Mucosa of rectum (tissue), 2 donors: ENCODE data around the gene C22orf23.

Experiments
- H3K27ac ChIP-seq, 2 donors: one replicate each; pipeline ENCODE4 v1.7.0; 2013; ENCODE audit warnings: inconsistent platforms in 2 of 2, low read depth in 2 of 2, low read length in 2 of 2
- H3K27me3 ChIP-seq, 2 donors: one replicate each; pipeline ENCODE4 v1.7.0; 2013; ENCODE audit warnings: low read length in 2 of 2; ENCODE audit not compliant: control insufficient read depth in 2 of 2, insufficient read depth in 2 of 2
- H3K36me3 ChIP-seq, 2 donors: one replicate each; pipeline ENCODE4 v1.7.0; 2013; ENCODE audit warnings: low read length in 2 of 2; ENCODE audit not compliant: control insufficient read depth in 2 of 2, insufficient read depth in 2 of 2
- H3K4me1 ChIP-seq, 2 donors: one replicate each; pipeline ENCODE4 v1.7.0; 2013; ENCODE audit warnings: low read length in 2 of 2, mild to moderate bottlenecking in 1 of 2; ENCODE audit not compliant: control insufficient read depth in 2 of 2, insufficient read depth in 2 of 2
- H3K4me3 ChIP-seq, 2 donors: one replicate each; pipeline ENCODE4 v1.7.0; 2013; ENCODE audit warnings: low read length in 2 of 2
- H3K9ac ChIP-seq, 2 donors: one replicate each; pipeline ENCODE4 v1.7.0; 2013; ENCODE audit warnings: low read length in 2 of 2, low read depth in 1 of 2, mild to moderate bottlenecking in 1 of 2
- H3K9me3 ChIP-seq, 2 donors: one replicate each; pipeline ENCODE4 v1.7.0; 2013; ENCODE audit warnings: low read length in 2 of 2; ENCODE audit not compliant: control insufficient read depth in 2 of 2
- donor health status: healthy.
- donor health status: Normal muscosa, but diverticular disease.

C22orf23 gene

DNA sequence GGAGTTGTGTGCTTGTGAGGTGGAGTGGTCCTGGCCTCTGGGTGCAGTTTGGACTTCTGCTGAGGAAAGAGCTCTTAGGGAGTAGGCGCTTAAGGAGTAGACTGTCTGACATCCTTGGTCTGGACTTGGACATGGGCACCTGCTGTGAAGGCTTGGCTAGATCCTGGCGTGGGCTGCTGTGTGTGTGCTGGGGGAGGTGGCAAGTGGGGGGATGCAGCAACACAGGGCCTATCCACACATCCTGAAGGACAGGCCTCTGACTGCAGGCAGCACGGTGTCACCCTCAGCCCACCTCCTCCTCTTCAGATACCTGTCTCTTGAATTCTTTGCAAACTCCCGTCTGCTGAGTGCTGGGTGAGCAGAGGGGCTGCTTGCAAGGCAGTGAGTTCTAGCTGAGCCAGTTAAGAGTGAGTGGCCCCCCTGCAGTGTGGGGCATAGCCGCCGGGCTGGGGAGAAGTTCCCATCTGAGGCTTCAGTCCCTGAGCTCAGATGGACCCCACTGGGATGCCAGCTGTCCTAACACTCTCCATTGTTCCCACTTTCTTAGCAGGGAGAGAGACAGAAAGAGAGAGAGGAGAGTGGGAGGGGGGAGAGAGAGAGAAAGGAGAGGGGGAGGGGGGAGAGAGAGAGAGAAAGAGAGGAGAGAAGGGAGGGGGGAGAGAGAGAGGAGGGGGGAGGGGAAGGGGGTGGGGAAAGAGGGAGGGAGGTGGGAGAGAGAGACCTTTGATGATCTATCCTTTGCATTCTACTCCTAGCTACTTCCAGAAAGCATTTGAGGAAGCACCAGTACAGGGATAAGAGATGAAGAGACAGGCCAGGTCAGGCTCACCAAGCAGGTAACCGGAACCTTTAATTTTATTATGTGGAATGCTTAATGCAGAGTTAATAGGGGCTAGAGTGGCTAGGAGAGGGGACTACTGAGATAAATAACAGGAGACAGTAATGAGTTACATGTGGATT, 18.4 kb upstream of the C22orf23 start:
- Histone ChIP-seq H3K4me3 (no peak overlapping the region), H3K9me3 (no peaks in the 10 kb centered on the region), H3K27ac (no peak overlapping the region), H3K4me1 (no peaks in the 10 kb centered on the region), H3K9ac (no peak overlapping the region), H3K27me3 (no peaks in the 10 kb centered on the region), H3K36me3 (peaks cover 17 to 22% of the 10 kb centered on the region in 2 donors)

DNA sequence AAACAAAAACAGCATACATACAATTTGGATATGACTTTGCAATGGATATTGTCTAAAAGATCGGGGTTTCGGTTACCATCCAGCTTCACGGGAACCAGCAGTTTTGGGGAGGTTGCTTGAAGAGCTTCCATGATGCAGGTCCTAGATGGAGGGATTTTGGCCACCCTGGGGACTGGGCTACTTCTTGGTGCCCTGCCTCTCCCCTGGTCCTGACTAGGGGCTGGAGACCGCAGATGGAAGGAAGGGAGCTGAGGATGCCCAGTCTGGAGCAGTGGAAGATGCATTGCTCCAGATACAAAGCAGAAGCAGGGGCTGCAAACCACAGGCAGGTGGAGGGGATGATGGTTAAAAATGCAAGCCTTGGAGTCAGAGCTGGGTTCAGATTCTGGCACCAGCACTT, 17.5 kb upstream of the C22orf23 start:
- Histone ChIP-seq H3K9me3 (no peaks in the 10 kb centered on the region), H3K4me1 (no peaks in the 10 kb centered on the region), H3K27me3 (no peaks in the 10 kb centered on the region), H3K9ac (no peak overlapping the region), H3K36me3 (peaks cover 18 to 29% of the 10 kb centered on the region in 2 donors), H3K27ac (no peak overlapping the region), H3K4me3 (no peak overlapping the region)

DNA sequence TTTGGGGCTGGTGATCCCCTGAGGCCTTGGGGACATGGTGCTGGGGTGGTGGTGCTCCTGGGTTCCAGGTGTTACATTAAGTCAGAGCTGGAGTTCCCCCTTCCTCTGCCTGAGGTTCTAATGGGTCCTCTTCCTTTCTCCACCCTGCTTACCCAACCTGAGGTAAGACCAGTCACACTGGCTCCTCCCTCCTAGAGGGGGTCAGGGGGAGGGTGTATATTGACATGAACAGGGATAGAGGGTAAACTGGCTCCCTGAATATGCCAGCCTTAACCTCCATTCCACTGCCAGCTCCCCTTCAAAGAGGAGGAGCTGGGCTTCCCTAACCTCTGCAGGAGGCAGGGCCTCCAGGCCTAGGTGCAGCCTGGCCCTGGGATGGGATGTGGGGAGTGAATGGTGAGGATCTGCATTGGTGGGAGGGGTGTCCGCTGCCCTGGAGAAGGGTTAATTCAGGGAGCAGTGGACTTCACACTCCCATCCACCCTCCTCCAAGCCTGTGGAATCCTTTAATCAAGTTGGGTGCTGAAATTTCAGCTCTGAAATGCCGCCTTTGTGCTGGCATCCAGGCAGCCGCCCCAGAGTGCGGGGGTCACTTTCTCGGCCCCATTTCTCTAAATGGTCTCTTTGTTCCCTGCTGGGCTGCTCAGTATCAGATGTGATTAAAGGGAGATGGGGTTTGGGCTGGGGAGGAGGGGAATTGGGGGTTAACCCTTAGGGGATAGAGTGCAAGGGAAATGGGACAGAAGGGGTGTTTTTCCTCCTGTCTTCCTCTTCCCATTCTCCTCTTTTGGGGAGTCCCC, 15.3 kb upstream of the C22orf23 start:
- H3K4me3 ChIP-seq: no peak overlapping the region
- H3K9me3 ChIP-seq: no peaks in the 10 kb centered on the region
- H3K27me3 ChIP-seq: no peaks in the 10 kb centered on the region
- H3K27ac ChIP-seq: no peak overlapping the region
- H3K4me1 ChIP-seq: no peaks in the 10 kb centered on the region
- no peak overlapping the region for H3K9ac ChIP-seq
- H3K36me3 ChIP-seq: peaks cover 18 to 30% of the 10 kb centered on the region in 2 donors

DNA sequence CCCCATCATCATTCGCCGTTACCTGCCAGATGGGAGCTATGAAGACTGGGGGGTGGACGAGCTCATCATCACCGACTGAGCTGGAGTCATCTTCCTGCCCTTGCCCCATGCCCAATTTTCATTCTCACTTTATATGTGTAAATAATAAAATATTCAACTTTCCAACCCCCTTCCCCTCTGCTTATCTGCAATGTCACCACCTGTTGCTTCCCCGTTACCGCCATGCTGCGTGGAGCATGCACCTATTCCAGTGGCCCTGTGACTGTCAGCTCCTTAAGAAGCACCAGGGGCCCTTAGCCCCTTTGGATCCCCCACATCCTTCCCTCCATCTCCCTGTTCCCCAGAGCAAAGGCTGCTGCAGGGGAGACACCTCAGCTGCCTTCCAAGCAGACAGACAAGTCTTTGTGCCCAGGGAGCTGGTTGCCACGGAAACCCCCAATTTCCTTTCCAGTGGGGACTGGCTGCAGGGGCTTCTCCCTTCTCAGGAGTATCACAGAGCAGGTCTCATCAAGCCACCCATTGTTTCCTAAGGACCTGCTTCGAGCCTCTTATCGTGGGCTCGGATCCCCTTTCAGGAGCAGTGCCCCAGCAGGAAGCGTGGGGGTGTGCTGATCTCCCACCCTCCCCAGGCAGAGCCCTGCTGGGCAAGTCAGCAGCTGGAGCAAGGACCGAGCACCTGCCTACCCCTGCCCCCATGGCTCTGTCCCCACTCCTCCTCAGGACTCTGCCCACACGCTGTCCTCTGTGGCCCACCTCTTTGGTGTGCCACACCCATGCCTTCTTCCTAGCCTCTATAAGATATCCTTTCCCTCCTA, 14.4 kb upstream of the C22orf23 start:
- no peak overlapping the region for H3K4me3 ChIP-seq
- peaks cover 21 to 30% of the 10 kb centered on the region in 2 donors for H3K36me3 ChIP-seq
- H3K27me3 ChIP-seq: no peaks in the 10 kb centered on the region
- H3K27ac ChIP-seq: no peak overlapping the region
- H3K9ac ChIP-seq: no peak overlapping the region
- H3K9me3 ChIP-seq: no peaks in the 10 kb centered on the region
- H3K4me1 ChIP-seq: no peaks in the 10 kb centered on the region

DNA sequence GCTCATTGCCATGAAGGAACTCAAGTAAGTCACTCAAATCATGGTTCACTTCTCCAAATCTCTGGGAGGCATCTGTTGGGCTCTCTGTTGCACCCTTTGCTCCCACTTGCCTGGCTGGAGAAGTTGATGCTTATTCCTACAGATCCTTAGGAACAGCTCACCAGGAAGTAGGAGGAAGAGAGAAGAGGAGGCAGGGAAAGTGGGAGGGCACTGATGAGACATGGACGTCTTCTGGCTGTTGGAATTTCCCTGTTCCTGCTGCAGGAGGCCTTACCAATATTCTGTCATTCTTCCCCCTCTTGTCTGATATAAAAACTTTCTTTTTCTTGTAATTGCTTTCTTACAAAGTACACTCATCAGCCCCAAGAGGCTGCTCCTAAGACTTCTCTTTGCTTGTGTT, 13.7 kb upstream of the C22orf23 start:
- no peaks in the 10 kb centered on the region for H3K4me1 ChIP-seq
- no peak overlapping the region for H3K9ac ChIP-seq
- H3K27ac ChIP-seq: no peak overlapping the region
- H3K4me3 ChIP-seq: no peak overlapping the region
- no peaks in the 10 kb centered on the region for H3K27me3 ChIP-seq
- no peaks in the 10 kb centered on the region for H3K9me3 ChIP-seq
- peaks cover 21 to 33% of the 10 kb centered on the region in 2 donors for H3K36me3 ChIP-seq

- H3K4me1 ChIP-seq: no peaks in the 10 kb centered on the region
- peaks cover 29 to 40% of the 10 kb centered on the region in 2 donors for H3K36me3 ChIP-seq
- no peak overlapping the region for H3K27ac ChIP-seq
- H3K4me3 ChIP-seq: no peak overlapping the region
- H3K9ac ChIP-seq: no peak overlapping the region
- no peaks in the 10 kb centered on the region for H3K9me3 ChIP-seq
- no peaks in the 10 kb centered on the region for H3K27me3 ChIP-seq
Observed at GRCh38 chr22:37965940-37966664, 12.7 kb upstream of the C22orf23 start.

GRCh38 chr22:37961062-37961461, 7.7 kb upstream of the C22orf23 start:
- H3K9ac ChIP-seq: no peak overlapping the region
- H3K9me3 ChIP-seq: no peaks in the 10 kb centered on the region
- peaks cover 36 to 44% of the 10 kb centered on the region in 2 donors for H3K36me3 ChIP-seq

GRCh38 chr22:37959231-37959825, 5.9 kb upstream of the C22orf23 start:
- peaks cover 3 to 4% of the 10 kb centered on the region in 2 donors for H3K4me1 ChIP-seq
- no peak overlapping the region for H3K4me3 ChIP-seq
- H3K36me3 ChIP-seq: peaks cover 36 to 41% of the 10 kb centered on the region in 2 donors
- H3K27ac ChIP-seq: no peak overlapping the region
- no peaks in the 10 kb centered on the region for H3K27me3 ChIP-seq
- no peaks in the 10 kb centered on the region for H3K9me3 ChIP-seq
- H3K9ac ChIP-seq: no peak overlapping the region

More at GRCh38 chr22:37961062-37961461, 7.7 kb upstream of the C22orf23 start:
- Histone ChIP-seq H3K27me3 (no peaks in the 10 kb centered on the region), H3K4me3 (no peak overlapping the region), H3K4me1 (no peaks in the 10 kb centered on the region), H3K27ac (no peak overlapping the region)

GRCh38 chr22:37957232-37957631, 3.8 kb upstream of the C22orf23 start:
- H3K27me3 ChIP-seq: peaks cover 0 to 3% of the 10 kb centered on the region in 2 donors
- no peak overlapping the region for H3K4me3 ChIP-seq
- H3K36me3 ChIP-seq: peaks cover 33 to 38% of the 10 kb centered on the region in 2 donors
- H3K4me1 ChIP-seq: peaks cover 15 to 20% of the 10 kb centered on the region in 2 donors
- no peaks in the 10 kb centered on the region for H3K9me3 ChIP-seq
- H3K27ac ChIP-seq: no peak overlapping the region
- H3K9ac ChIP-seq: no peak overlapping the region
